Measurements from ENCODE around the gene EMP3. TPM values are rescaled to one million over a fixed set of nuclear protein-coding genes. Genes with fewer than 3 reads are reported as not detected.

The EMP3 gene
- total and polyA plus RNA-seq, 9 of the 15 experiments (the other 6 are each of a cell fraction or from before 2014, with no cell fraction given): 123 to 386 (median 296) TPM

GRCh38 chr19:48279747-48280146, 45.6 kb upstream of the EMP3 start:
- 5% methylated on average over 9 of the region's 9 CpGs for WGBS (ENCODE audit: insufficient coverage, low coverage, missing lambda C conversion rate)
- Histone ChIP-seq H3K4me3 (no peak overlapping the region), H3K36me3 (ENCODE audit: control insufficient read depth, insufficient read depth, low read length) (no peaks in the 10 kb centered on the region), H3K27ac (ENCODE audit: extremely low read depth, low read depth, low read length) (no peak overlapping the region), H3K79me2 (ENCODE audit: control insufficient read depth, insufficient read depth, low read length) (no peaks in the 10 kb centered on the region), H3K27me3 (ENCODE audit: control insufficient read depth in 2 of 2, insufficient read depth in 2 of 2, low read length in 2 of 2) (no peaks in the 10 kb centered on the region; a peak in 1 of 5 replicates), H3K4me1 (replicated peaks in 1 of 2; ENCODE audit: control insufficient read depth in 2 of 2, insufficient read depth in 2 of 2, low read length in 2 of 2) (no peaks in the 10 kb centered on the region; a peak in 1 of 5 replicates), H2AFZ (ENCODE audit: low read depth, low read length) (peak overlapping the region; percentile 4; the same call in 1 of the 2 replicates), H3K9me3 (replicated peaks; ENCODE audit: control insufficient read depth, insufficient read depth, low read depth, low read length) (peaks cover 5% of the 10 kb centered on the region), H3K9ac (ENCODE audit: insufficient read depth in 1 of 2, low read depth in 2 of 2, low read length in 2 of 2) (no peak overlapping the region; a peak in 1 of 4 replicates), H4K20me1 (replicated peaks; ENCODE audit: control insufficient read depth, insufficient read depth, low read length) (no peaks in the 10 kb centered on the region), H3K4me2 (ENCODE audit: insufficient read depth, low read length) (no peak overlapping the region), H3K9me1 (ENCODE audit: control insufficient read depth, insufficient read depth, low read length) (no peaks in the 10 kb centered on the region)
- in situ Hi-C loops (cut with MboI): no loop called here
- BruUV-seq (replicated peaks): no TSS peak
- intact Hi-C loops (cut with micrococcal nuclease): no loop called here
- POLR2A ChIA-PET: no interaction called here
- CTCF ChIA-PET (ENCODE audit: low intra/inter-chr PET ratio): no interaction called here
- no peak for FAIRE-seq
- ATAC-seq: no peak
- no peak for DNase-seq (ENCODE audit: extremely low read depth in 1 of 4, low spot score in 3 of 4)
- TF ChIP-seq SNIP1 (IDR thresholded peaks at IDR 0.05; ENCODE audit: low read depth) (no peak), MED1 (CRISPR knock-in tag; IDR thresholded peaks at IDR 0.05; ENCODE audit: borderline replicate concordance) (no peak), GATAD2A (IDR thresholded peaks at IDR 0.05) (no peak), ARID4B (CRISPR knock-in tag; IDR thresholded peaks at IDR 0.05) (no peak), TFAM (CRISPR knock-in tag; conservative IDR thresholded peaks at IDR 0.05) (no peak), KLF16 (IDR thresholded peaks at IDR 0.05) (no peak), POLR2B (IDR thresholded peaks at IDR 0.05; ENCODE audit: low read depth, partially characterized antibody) (no peak), ERF (CRISPR knock-in tag; IDR thresholded peaks at IDR 0.05) (no peak), YY1 (IDR thresholded peaks at IDR 0.05; ENCODE audit: borderline replicate concordance in 1 of 3, control insufficient read depth in 1 of 3, extremely low read depth in 1 of 3, insufficient read depth in 3 of 3, insufficient read length in 1 of 3, insufficient replicate concordance in 2 of 3, low read depth in 1 of 3, low read length in 2 of 3) (no peak), E2F1 (CRISPR knock-in tag; IDR thresholded peaks at IDR 0.05) (no peak), KDM2B (CRISPR knock-in tag; IDR thresholded peaks at IDR 0.05) (no peak), ZNF518B (CRISPR knock-in tag; IDR thresholded peaks at IDR 0.05) (no peak), HOXB6 (CRISPR knock-in tag; IDR thresholded peaks at IDR 0.05; ENCODE audit: borderline replicate concordance) (no peak)

Measured in K562 (cell line).